EH (cell line): ENCODE results near the gene BMPR1A.

Source experiments
- DNase-seq: peaks from one replicate; pipeline ENCODE4 v3.0.0-alpha.2; 2015; ENCODE audit warnings: low read depth

The BMPR1A gene

GRCh38 chr10:86803156-86803555 is 46.7 kb downstream of the BMPR1A start:
- peak; percentile 69 for DNase-seq

GRCh38 chr10:86804805-86805204 is 48.4 kb downstream of the BMPR1A start:
- DNase-seq = peak; percentile 26

- DNase-seq = peak; percentile 48
These were observed 56.7 kb downstream of the BMPR1A start for GRCh38 chr10:86813101-86813500.

- no peak for DNase-seq
These were observed 57.6 kb downstream of the BMPR1A start for GRCh38 chr10:86813982-86814381.

- DNase-seq = peak; percentile 52
These were observed 58.7 kb downstream of the BMPR1A start for GRCh38 chr10:86815035-86815617.

- no peak for DNase-seq
These were observed 59.2 kb downstream of the BMPR1A start for GRCh38 chr10:86815640-86816039.

- DNase-seq = no peak
These were observed 60.8 kb downstream of the BMPR1A start for GRCh38 chr10:86817246-86817645.

- DNase-seq = peak; percentile 37
These were observed 63.1 kb downstream of the BMPR1A start for GRCh38 chr10:86819567-86819966.

GRCh38 chr10:86820509-86820908 is 64.1 kb downstream of the BMPR1A start:
- no peak for DNase-seq

GRCh38 chr10:86821388-86821999 is 65.1 kb downstream of the BMPR1A start:
- DNase-seq = no peak

- DNase-seq = no peak
These were observed 67.1 kb downstream of the BMPR1A start for GRCh38 chr10:86823565-86823964.

- DNase-seq = no peak
These were observed 67.7 kb downstream of the BMPR1A start for GRCh38 chr10:86824151-86824550.

GRCh38 chr10:86825366-86825765 is 68.9 kb downstream of the BMPR1A start:
- DNase-seq = no peak

GRCh38 chr10:86827639-86828038 is 71.2 kb downstream of the BMPR1A start:
- DNase-seq = no peak

- DNase-seq = no peak
These were observed 71.7 kb downstream of the BMPR1A start for GRCh38 chr10:86828145-86828544.

- DNase-seq = peak; percentile 13
These were observed 73.1 kb downstream of the BMPR1A start for GRCh38 chr10:86829472-86829871.

- DNase-seq = no peak
These were observed 73.7 kb downstream of the BMPR1A start for GRCh38 chr10:86830043-86830591.

GRCh38 chr10:86833969-86834368 is 77.5 kb downstream of the BMPR1A start:
- no peak for DNase-seq

GRCh38 chr10:86836044-86836443 is 79.6 kb downstream of the BMPR1A start:
- DNase-seq = no peak

- no peak for DNase-seq
These were observed 81.2 kb downstream of the BMPR1A start for GRCh38 chr10:86837663-86838062.

- no peak for DNase-seq
These were observed 84.1 kb downstream of the BMPR1A start for GRCh38 chr10:86840498-86840897.

GRCh38 chr10:86846088-86846487 is 89.7 kb downstream of the BMPR1A start:
- no peak for DNase-seq

GRCh38 chr10:86848747-86849146 is 92.3 kb downstream of the BMPR1A start:
- DNase-seq = no peak
